Keratinocyte (primary cell): Measurements from ENCODE around the gene RBM10.

ENCODE experiments used
- CTCF ChIP-seq, 3 experiments: IDR thresholded peaks in 1 of 3; conservative IDR thresholded peaks in 1 of 3; optimal IDR thresholded peaks in 1 of 3; 2 replicates in 2 of 3; 3 replicates in 1 of 3; pipeline versions ENCODE3 to v1.5.1; 2011; ENCODE audit warnings: low read length in 3 of 3, mild to moderate bottlenecking in 3 of 3, moderate library complexity in 2 of 3, control low read depth in 1 of 3, inconsistent platforms in 1 of 3; ENCODE audit not compliant: insufficient read depth in 2 of 3; ENCODE audit errors: extremely low read depth in 1 of 3
- EZH2 ChIP-seq: IDR thresholded peaks from one replicate; pipeline ENCODE4 v1.6.1; 2012; ENCODE audit warnings: inconsistent platforms, mild to moderate bottlenecking, low read length, moderate library complexity

GRCh38 chrX:47172549-47172948 is 27.5 kb downstream of the RBM10 start:
- TF ChIP-seq CTCF (optimal IDR thresholded peaks at IDR 0.05 in 1 of 3, IDR thresholded peaks at IDR 0.05 in 1 of 3, conservative IDR thresholded peaks at IDR 0.05 in 1 of 3; ENCODE audit: extremely low read depth in 1 of 3, insufficient read depth in 2 of 3, low read length in 3 of 3) (no peak), EZH2 (no peak)
